Stimulated activated CD4-positive, alpha-beta T cell treated with anti-CD3 and anti-CD28 coated beads, Interleukin-4, amount 100 ng/mL, for 4 hours (primary cell): ENCODE measurements around the gene POFUT2.

Experiments used
- DNase-seq, 2 experiments: peaks; one replicate each; pipeline ENCODE4 v3.0.0-alpha.2; 2020

Gene POFUT2

GRCh38 chr21:45220714-45221490 is 66.8 kb downstream of the POFUT2 start:
- DNase-seq = no peak

GRCh38 chr21:45220071-45220481 is 67.6 kb downstream of the POFUT2 start:
- DNase-seq = no peak

GRCh38 chr21:45219517-45219916 is 68.2 kb downstream of the POFUT2 start:
- DNase-seq = no peak

GRCh38 chr21:45217010-45217409 is 70.7 kb downstream of the POFUT2 start:
- no peak for DNase-seq

- DNase-seq = no peak
These were observed 72.5 kb downstream of the POFUT2 start for GRCh38 chr21:45215213-45215612.
